SK-N-SH (cell line): Measurements from ENCODE around the gene RCAN2.

ENCODE experiments used
- POLR2AphosphoS5 ChIP-seq: IDR thresholded peaks from 2 replicates; pipeline ENCODE4 v1.6.1; 2012; ENCODE audit warnings: low read depth, low read length
- TF ChIP-seq, protein P1 (sequence below): fragments of 200-600 bp; sonication (generic); IDR thresholded peaks from 2 replicates; pipeline ENCODE4 v1.6.1; 2017; ENCODE audit warnings: antibody characterized with exemption, mild to moderate bottlenecking, moderate library complexity

GRCh38 chr6:46284475-46284874, 206.8 kb downstream of the RCAN2 start:
- TF ChIP-seq, protein P1, sequence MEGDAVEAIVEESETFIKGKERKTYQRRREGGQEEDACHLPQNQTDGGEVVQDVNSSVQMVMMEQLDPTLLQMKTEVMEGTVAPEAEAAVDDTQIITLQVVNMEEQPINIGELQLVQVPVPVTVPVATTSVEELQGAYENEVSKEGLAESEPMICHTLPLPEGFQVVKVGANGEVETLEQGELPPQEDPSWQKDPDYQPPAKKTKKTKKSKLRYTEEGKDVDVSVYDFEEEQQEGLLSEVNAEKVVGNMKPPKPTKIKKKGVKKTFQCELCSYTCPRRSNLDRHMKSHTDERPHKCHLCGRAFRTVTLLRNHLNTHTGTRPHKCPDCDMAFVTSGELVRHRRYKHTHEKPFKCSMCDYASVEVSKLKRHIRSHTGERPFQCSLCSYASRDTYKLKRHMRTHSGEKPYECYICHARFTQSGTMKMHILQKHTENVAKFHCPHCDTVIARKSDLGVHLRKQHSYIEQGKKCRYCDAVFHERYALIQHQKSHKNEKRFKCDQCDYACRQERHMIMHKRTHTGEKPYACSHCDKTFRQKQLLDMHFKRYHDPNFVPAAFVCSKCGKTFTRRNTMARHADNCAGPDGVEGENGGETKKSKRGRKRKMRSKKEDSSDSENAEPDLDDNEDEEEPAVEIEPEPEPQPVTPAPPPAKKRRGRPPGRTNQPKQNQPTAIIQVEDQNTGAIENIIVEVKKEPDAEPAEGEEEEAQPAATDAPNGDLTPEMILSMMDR, result no peak
- TF ChIP-seq POLR2AphosphoS5, result no peak
